H9 (cell line): Measurements from ENCODE around the gene BRAF. TPM values are rescaled to one million over a fixed set of nuclear protein-coding genes. Genes with fewer than 3 reads are reported as not detected.
"Not testable (repeated sequence)": the region's sequence is repeated elsewhere in the genome, so short reads cannot be mapped to it uniquely, and the experiment has no call there.

Source experiments
- DNase-seq: peaks from one replicate; pipeline ENCODE4 v3.0.0-alpha.2; 2017
- H2AFZ ChIP-seq: one replicate; pipeline ENCODE4 v1.6.1; 2013; ENCODE audit warnings: mild to moderate bottlenecking, low read length, control low read depth, moderate library complexity
- H2AK5ac ChIP-seq: 2 replicates; pipeline ENCODE4 v1.6.1; 2013; ENCODE audit warnings: low read length, control low read depth, mixed read lengths; ENCODE audit not compliant: insufficient read length
- H2BK120ac ChIP-seq: one replicate; pipeline ENCODE4 v1.6.1; 2013; ENCODE audit warnings: low read depth, mild to moderate bottlenecking, low read length, control low read depth, inconsistent platforms; ENCODE audit not compliant: poor library complexity, severe bottlenecking
- H2BK12ac ChIP-seq: 2 replicates; pipeline ENCODE4 v1.6.1; 2013; ENCODE audit warnings: low read length, control low read depth, mixed read lengths, low read depth; ENCODE audit not compliant: insufficient read length
- H2BK15ac ChIP-seq: 2 replicates; pipeline ENCODE4 v1.6.1; 2013; ENCODE audit warnings: low read depth, low read length, control low read depth
- H2BK20ac ChIP-seq: one replicate; pipeline ENCODE4 v1.6.1; 2013; ENCODE audit warnings: low read depth, mild to moderate bottlenecking, low read length, control low read depth, inconsistent platforms; ENCODE audit not compliant: poor library complexity, severe bottlenecking
- H2BK5ac ChIP-seq: 2 replicates; pipeline ENCODE4 v1.6.1; 2013; ENCODE audit warnings: low read length, control low read depth, mixed read lengths; ENCODE audit not compliant: insufficient read length
- H3K14ac ChIP-seq: 2 replicates; pipeline ENCODE4 v1.6.1; 2013; ENCODE audit warnings: low read length, control low read depth; ENCODE audit not compliant: insufficient read depth
- H3K18ac ChIP-seq: 2 replicates; pipeline ENCODE4 v1.6.1; 2013; ENCODE audit warnings: low read depth, mild to moderate bottlenecking, mixed read lengths, low read length, control low read depth; ENCODE audit not compliant: insufficient read length
- H3K23ac ChIP-seq: 2 replicates; pipeline ENCODE4 v1.6.1; 2013; ENCODE audit warnings: low read length, control low read depth, mixed read lengths, low read depth; ENCODE audit not compliant: insufficient read length
- H3K23me2 ChIP-seq: 2 replicates; pipeline ENCODE4 v1.6.1; 2013; ENCODE audit warnings: low read depth, mild to moderate bottlenecking, mixed read lengths, low read length, control low read depth; ENCODE audit not compliant: insufficient read length, poor library complexity, severe bottlenecking
- H3K27ac ChIP-seq: 2 replicates; pipeline ENCODE4 v1.5.1; 2013; ENCODE audit warnings: low read length, control low read depth, mixed read lengths, low read depth; ENCODE audit not compliant: insufficient read length
- H3K27me3 ChIP-seq: 2 replicates; pipeline ENCODE4 v1.6.1; 2013; ENCODE audit warnings: low read length, control low read depth, inconsistent platforms; ENCODE audit not compliant: insufficient read depth
- H3K4ac ChIP-seq: 2 replicates; pipeline ENCODE4 v1.6.1; 2013; ENCODE audit warnings: low read depth, mild to moderate bottlenecking, control low read depth, inconsistent platforms, low read length, moderate library complexity
- H3K4me1 ChIP-seq: 2 replicates; pipeline ENCODE4 v1.6.1; 2013; ENCODE audit warnings: low read length, control low read depth, inconsistent platforms; ENCODE audit not compliant: insufficient read depth
- H3K4me2 ChIP-seq: 2 replicates; pipeline ENCODE4 v1.6.1; 2013; ENCODE audit warnings: low read length, control low read depth, mixed read lengths; ENCODE audit not compliant: insufficient read length, insufficient read depth
- H3K56ac ChIP-seq: 2 replicates; pipeline ENCODE4 v1.6.1; 2013; ENCODE audit warnings: low read depth, mild to moderate bottlenecking, mixed read lengths, low read length, control low read depth; ENCODE audit not compliant: insufficient read length
- H3K79me1 ChIP-seq: 2 replicates; pipeline ENCODE4 v1.6.1; 2013; ENCODE audit warnings: low read depth, mild to moderate bottlenecking, moderate library complexity, low read length, control low read depth, inconsistent platforms; ENCODE audit not compliant: insufficient read depth, poor library complexity, severe bottlenecking
- H3K79me2 ChIP-seq: 2 replicates; pipeline ENCODE4 v1.6.1; 2013; ENCODE audit warnings: low read length, control low read depth, inconsistent platforms; ENCODE audit not compliant: insufficient read depth
- H3K9ac ChIP-seq: 2 replicates; pipeline ENCODE4 v1.6.1; 2013; ENCODE audit warnings: low read length, control low read depth, mixed read lengths; ENCODE audit not compliant: insufficient read length; ENCODE audit errors: extremely low read depth
- H3K9me3 ChIP-seq: one replicate; pipeline ENCODE4 v1.6.1; 2013; ENCODE audit warnings: low read depth, low read length, inconsistent platforms; ENCODE audit not compliant: control insufficient read depth
- H3T11ph ChIP-seq: one replicate; pipeline ENCODE4 v1.6.1; 2013; ENCODE audit warnings: mild to moderate bottlenecking, low read length, control low read depth, inconsistent platforms
- H4K20me1 ChIP-seq: one replicate; pipeline ENCODE4 v1.6.1; 2013; ENCODE audit not compliant: control insufficient read depth, insufficient read length, insufficient read depth
- H4K5ac ChIP-seq: 2 replicates; pipeline ENCODE4 v1.6.1; 2013; ENCODE audit warnings: low read depth, mild to moderate bottlenecking, mixed read lengths, low read length, control low read depth; ENCODE audit not compliant: insufficient read length
- H4K8ac ChIP-seq: replicated peaks from 2 replicates; pipeline ENCODE4 v1.6.1; 2013; ENCODE audit warnings: low read length, control low read depth, mixed read lengths, low read depth; ENCODE audit not compliant: insufficient read length
- H4K91ac ChIP-seq: 2 replicates; pipeline ENCODE4 v1.6.1; 2013; ENCODE audit warnings: low read depth, mild to moderate bottlenecking, moderate library complexity, mixed read lengths, low read length, control low read depth; ENCODE audit not compliant: insufficient read length
- H3K27ac Mint-ChIP-seq, 3 experiments: 2 replicates in 2 of 3; 3 replicates in 1 of 3; pipeline ENCODE4 v1.8.0; 2020 to 2021; ENCODE audit warnings: mixed read lengths in 3 of 3, mild to moderate bottlenecking in 1 of 3, moderate library complexity in 1 of 3
- H3K27me3 Mint-ChIP-seq: 2 replicates; pipeline ENCODE4 v1.8.0; 2021; ENCODE audit warnings: low read depth, mild to moderate bottlenecking, moderate library complexity, mixed read lengths
- H3K36me3 Mint-ChIP-seq, 3 experiments: 2 replicates in 2 of 3; 3 replicates in 1 of 3; pipeline ENCODE4 v1.8.0; 2020 to 2021; ENCODE audit warnings: low read depth in 3 of 3, mixed read lengths in 3 of 3; ENCODE audit not compliant: insufficient read depth in 1 of 3
- H3K4me1 Mint-ChIP-seq, 2 experiments: 2 replicates each; pipeline ENCODE4 v1.8.0; 2020; ENCODE audit warnings: mixed read lengths in 2 of 2
- H3K4me3 Mint-ChIP-seq, 2 experiments: 2 replicates in 1 of 2; 3 replicates in 1 of 2; pipeline ENCODE4 v1.8.0; 2020 to 2021; ENCODE audit warnings: mild to moderate bottlenecking in 2 of 2, mixed read lengths in 2 of 2, moderate library complexity in 1 of 2
- H3K9me3 Mint-ChIP-seq, 2 experiments: 2 replicates in 1 of 2; 3 replicates in 1 of 2; pipeline ENCODE4 v1.8.0; 2020; ENCODE audit warnings: mild to moderate bottlenecking in 2 of 2, mixed read lengths in 2 of 2, moderate library complexity in 1 of 2
- WGBS: extraction: QIAGEN DNeasy Blood & Tissue Kit; methylation state at CpG from one replicate; pipeline ENCODE4 v1.1.7; 2013; ENCODE audit warnings: missing lambda C conversion rate, low lambda C conversion rate, mixed read lengths; ENCODE audit not compliant: insufficient read length; ENCODE audit errors: extremely low coverage; 5-methylcytosine and 5-hydroxymethylcytosine counted together
- total RNA-seq: library from RNA; stranded (reverse); gene quantifications from 2 replicates; pipeline ENCODE4 v1.2.1, GENCODE V29; 2021
- TF ChIP-seq, protein P1 (sequence below): fragments of 200-600 bp; sonication (generic); conservative IDR thresholded peaks from 3 replicates; pipeline ENCODE4 v1.8.0; 2021; ENCODE audit warnings: antibody characterized with exemption, mild to moderate bottlenecking

BRAF gene
- total RNA-seq, 1 experiment from 2014 or later: 32.9 TPM

DNA sequence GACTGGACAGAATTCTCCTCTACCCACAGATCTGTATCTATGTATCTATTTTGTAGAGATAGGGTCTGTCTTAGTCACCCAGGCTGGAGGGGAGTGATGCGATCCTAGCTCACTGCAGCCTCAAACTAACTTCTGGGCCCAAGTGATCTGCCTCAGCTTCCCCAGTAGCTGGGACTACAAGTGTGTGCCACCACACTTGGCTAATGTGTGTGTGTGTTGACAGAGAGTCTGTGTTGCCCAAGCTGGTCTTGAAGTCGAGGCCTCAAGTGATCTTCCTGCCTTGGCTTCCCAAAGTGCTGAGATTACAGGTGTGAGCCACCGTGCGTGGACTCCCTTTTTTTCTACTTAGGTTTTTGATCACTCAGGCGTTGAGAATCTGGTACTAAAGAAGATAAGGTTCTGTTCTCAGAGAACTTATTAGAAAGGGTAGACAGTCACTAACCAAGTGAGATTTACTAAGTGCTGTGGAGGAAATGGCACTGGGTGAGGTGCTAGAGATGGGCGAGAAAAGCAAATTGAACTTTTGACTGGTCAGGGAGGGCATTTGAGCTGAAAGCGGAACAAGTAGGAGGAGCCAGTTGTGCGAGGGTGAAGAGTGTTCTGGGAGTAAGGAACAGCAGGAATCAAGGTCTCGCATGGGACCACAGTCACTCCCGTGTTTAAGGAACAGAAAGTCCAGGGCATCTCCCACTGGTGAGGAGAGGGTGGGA, 210.2 kb downstream of the BRAF start:
- Histone ChIP-seq H3K23ac (no peak overlapping the region), H3K4ac (no peak overlapping the region), H3K56ac (no peak overlapping the region), H4K8ac (no peak overlapping the region), H2BK5ac (no peak overlapping the region), H3K14ac (no peak overlapping the region), H3K9ac (no peak overlapping the region), H4K20me1 (no peaks in the 10 kb centered on the region), H3K4me1 (no peaks in the 10 kb centered on the region), H2AK5ac (no peak overlapping the region), H2BK15ac (no peak overlapping the region), H4K5ac (no peak overlapping the region), H3K9me3 (no peaks in the 10 kb centered on the region), H3K79me1 (no peaks in the 10 kb centered on the region), H3K23me2 (no peaks in the 10 kb centered on the region), H2BK12ac (no peak overlapping the region), H2BK120ac (no peak overlapping the region), H3K18ac (no peak overlapping the region), H3K4me2 (no peak overlapping the region), H2AFZ (no peak overlapping the region), H3T11ph (no peak overlapping the region), H4K91ac (no peak overlapping the region), H3K27ac (no peak overlapping the region), H3K79me2 (no peaks in the 10 kb centered on the region), H2BK20ac (no peak overlapping the region), H3K27me3 (no peaks in the 10 kb centered on the region)
- TF ChIP-seq, protein P1, sequence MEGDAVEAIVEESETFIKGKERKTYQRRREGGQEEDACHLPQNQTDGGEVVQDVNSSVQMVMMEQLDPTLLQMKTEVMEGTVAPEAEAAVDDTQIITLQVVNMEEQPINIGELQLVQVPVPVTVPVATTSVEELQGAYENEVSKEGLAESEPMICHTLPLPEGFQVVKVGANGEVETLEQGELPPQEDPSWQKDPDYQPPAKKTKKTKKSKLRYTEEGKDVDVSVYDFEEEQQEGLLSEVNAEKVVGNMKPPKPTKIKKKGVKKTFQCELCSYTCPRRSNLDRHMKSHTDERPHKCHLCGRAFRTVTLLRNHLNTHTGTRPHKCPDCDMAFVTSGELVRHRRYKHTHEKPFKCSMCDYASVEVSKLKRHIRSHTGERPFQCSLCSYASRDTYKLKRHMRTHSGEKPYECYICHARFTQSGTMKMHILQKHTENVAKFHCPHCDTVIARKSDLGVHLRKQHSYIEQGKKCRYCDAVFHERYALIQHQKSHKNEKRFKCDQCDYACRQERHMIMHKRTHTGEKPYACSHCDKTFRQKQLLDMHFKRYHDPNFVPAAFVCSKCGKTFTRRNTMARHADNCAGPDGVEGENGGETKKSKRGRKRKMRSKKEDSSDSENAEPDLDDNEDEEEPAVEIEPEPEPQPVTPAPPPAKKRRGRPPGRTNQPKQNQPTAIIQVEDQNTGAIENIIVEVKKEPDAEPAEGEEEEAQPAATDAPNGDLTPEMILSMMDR: no peak
- no peak overlapping the region for H3K4me3 Mint-ChIP-seq
- no CpG with 5 or more reads among the region's 10 CpGs for WGBS
- peaks cover 8% of the 10 kb centered on the region for H3K27me3 Mint-ChIP-seq
- no peak overlapping the region for H3K27ac Mint-ChIP-seq
- H3K4me1 Mint-ChIP-seq: no peaks in the 10 kb centered on the region
- DNase-seq: no peak
- H3K9me3 Mint-ChIP-seq: peaks cover 21 to 28% of the 10 kb centered on the region in 2 experiments
- H3K36me3 Mint-ChIP-seq: peaks cover 24 to 35% (median 25%) of the 10 kb centered on the region in 3 experiments

DNA sequence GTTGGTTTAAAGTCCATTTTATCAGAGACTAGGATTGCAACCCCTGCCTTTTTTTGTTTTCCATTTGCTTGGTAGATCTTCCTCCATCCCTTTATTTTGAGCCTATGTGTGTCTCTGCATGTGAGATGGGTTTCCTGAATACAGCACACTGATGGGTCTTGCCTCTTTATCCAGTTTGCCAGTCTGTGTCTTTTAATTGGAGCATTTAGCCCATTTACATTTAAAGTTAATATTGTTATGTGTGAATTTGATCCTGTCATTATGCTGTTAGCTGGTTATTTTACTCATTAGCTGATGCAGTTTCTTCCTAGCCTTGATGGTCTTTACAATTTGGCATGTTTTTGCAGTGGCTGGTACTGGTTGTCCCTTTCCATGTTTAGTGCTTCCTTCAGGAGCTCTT, 212.3 kb downstream of the BRAF start:
- H2AK5ac ChIP-seq, DNase-seq, H3K23ac ChIP-seq, H3K4ac ChIP-seq, H3K27me3 Mint-ChIP-seq, H3K27ac ChIP-seq, H3K56ac ChIP-seq, H4K8ac ChIP-seq, H3K79me2 ChIP-seq, H3K4me1 ChIP-seq, H2BK12ac ChIP-seq, H3K27me3 ChIP-seq, H3K9me3 ChIP-seq, H3K4me3 Mint-ChIP-seq, H4K20me1 ChIP-seq, H2AFZ ChIP-seq, H4K91ac ChIP-seq, H4K5ac ChIP-seq, H3K18ac ChIP-seq, H2BK15ac ChIP-seq, H3K27ac Mint-ChIP-seq, H3K14ac ChIP-seq, H2BK5ac ChIP-seq, H3K79me1 ChIP-seq, H2BK20ac ChIP-seq, H3K9ac ChIP-seq, H3K4me2 ChIP-seq, H3K23me2 ChIP-seq, H3K4me1 Mint-ChIP-seq, H2BK120ac ChIP-seq, H3T11ph ChIP-seq: not testable (repeated sequence)
- H3K9me3 Mint-ChIP-seq: peaks cover 21 to 28% of the 10 kb centered on the region in 2 experiments
- H3K36me3 Mint-ChIP-seq: peaks cover 24 to 36% (median 25%) of the 10 kb centered on the region in 3 experiments
